ENCODE measurements around the gene OR5AS1.
"Not testable (repeated sequence)": the region's sequence is repeated elsewhere in the genome, so short reads cannot be mapped to it uniquely, and the experiment has no call there.

Gene OR5AS1

DNA sequence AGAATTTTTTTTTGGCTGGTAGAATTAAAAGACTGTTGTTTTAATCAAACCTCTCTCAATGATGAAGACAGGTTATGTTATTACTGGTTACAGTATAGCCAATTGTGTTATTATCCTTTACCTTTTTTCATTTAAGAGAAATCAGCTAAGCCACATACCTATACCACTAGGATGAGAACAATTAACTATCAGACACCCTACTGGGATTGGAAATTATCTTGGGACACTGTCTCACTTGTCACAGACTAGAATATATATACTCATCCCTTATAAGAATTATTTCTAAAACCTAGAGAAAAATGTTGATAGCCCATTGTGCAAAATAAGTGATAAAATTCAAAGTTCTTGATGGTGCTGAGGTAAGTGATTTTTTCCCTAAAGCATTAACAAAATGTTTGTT is at the start of gene OR5AS1:
OR5AS1 (plus strand) TSS at position 301 of the 400 bp plus-strand sequence. CDS start 2,765 bp downstream, outside the sequence.
- DNase-seq = no peak

DNA sequence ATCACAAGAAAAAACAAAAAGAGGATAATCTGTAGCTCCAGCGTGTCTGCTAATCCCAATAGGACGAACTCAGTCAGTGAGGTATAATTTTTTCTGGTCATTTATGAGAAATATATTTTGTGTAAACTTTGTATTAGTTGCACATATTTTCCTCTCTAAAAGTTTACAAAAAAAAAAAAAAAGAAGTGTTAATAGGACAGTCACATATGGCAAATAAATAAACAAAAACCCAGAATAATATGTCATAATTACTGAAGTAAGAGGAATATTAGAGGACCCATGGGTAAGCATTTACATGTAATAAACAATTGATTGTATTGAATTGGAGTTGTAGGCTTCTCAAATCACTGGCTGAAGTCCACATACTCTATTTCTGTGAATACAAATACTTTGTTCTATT is 32.9 kb upstream of the OR5AS1 start, which contains the start of gene OR5F1:
OR5F1 (minus strand) TSS at position 101 of the 400 bp plus-strand sequence; CDS start at position 101, 0 bp downstream.
- no peak for DNase-seq

- DNase-seq = no peak
Measured at GRCh38 chr11:56010716-56011115, 16.7 kb upstream of the OR5AS1 start.

DNA sequence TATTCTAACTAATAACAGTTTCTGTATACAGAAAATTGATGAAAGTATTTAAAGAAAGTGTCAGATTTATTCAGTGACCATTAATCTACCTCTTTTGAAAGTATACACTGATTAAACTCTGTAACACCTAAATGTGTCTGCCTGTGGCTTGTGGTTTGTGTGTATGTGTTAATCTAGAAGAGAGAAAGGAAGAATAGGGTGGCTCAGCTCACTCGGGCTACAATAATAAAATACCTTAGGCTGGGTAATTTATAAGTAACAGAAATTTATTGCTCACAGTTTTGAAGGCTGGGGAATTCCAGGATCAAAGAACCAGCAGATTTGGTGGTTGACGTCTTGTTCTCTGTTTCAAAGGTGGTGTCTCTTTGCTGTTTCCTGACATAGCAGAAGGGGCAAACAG is 13.6 kb upstream of the OR5AS1 start:
- no peak for DNase-seq

GRCh38 chr11:56045538-56045937 is 18.1 kb downstream of the OR5AS1 start:
- DNase-seq = no peak

DNA sequence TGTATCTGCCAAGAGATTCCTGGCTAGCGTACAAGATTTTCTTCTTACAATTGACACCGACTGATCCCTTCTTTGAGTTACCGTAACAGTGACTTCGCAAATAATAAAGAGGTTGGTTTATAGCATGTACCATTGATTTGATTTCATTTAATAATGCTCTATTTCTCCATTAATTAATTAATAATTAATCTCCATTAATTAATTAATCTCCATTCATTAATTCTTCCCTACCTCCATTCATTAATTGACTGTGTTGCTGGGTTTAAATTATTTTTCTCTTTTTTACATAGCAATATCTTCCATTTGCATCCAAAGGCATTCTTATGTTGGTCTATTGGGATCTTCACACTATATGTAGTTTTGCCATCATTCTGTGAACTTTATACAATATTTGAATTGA is 21.0 kb downstream of the OR5AS1 start:
- no peak for DNase-seq

- no peak for DNase-seq
Measured at GRCh38 chr11:56049487-56049886, 22.0 kb downstream of the OR5AS1 start.

DNA sequence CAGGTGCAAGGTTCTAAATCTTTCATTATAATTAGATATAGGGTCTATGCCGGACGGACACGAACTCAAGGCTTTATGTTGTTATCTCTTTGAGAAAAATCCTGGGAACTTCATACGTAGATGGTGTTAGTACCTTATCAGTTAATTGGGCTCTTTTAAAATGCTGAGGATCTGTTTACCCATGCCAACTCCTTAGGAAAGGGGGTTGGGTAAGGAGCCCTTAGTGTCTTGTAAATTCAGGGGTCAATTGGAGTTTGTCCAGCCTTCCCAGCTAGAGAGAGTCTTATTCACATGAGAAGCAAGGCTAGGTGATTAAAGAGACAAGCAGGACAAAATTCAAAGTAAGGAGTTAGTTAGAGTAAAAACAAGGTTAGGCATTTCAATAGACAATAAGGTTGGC is 28.9 kb downstream of the OR5AS1 start:
- not testable (repeated sequence) for DNase-seq

- not testable (repeated sequence) for DNase-seq
Measured at GRCh38 chr11:56057661-56058237, 30.3 kb downstream of the OR5AS1 start.

DNA sequence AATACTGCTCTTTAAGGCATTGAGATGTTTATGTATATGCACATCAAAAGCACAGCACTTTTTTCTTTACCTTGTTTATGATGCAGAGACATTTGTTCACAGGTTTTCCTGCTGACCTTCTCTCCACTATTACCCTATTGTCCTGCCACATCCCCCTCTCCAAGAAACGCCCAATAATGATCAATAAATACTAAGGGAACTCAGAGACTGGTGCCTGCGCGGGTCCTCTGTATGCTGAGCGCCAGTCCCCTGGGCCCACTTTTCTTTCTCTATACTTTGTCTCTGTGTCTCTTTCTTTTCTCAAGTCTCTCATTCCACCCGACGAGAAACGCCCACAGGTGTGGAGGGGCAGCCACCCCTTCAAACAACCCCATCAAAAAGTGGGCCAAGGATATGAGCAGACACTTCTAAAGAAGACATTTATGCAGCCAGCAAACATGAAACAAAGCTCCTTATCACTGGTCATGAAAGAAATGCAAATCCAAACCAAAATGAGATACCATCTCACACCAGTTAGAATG is 30.9 kb downstream of the OR5AS1 start:
- DNase-seq = not testable (repeated sequence)

GRCh38 chr11:56066980-56067379 is 39.5 kb downstream of the OR5AS1 start:
- DNase-seq = no peak

Data from activated CD8-positive, alpha-beta memory T cell treated with anti-CD3 and anti-CD28 coated beads, Interleukin-2, amount 50 U/mL, for 48 hours (primary cell).